H1 (cell line): Measurements from ENCODE around the gene MAP3K13.

Source experiments
- EP300 ChIP-seq, 2 experiments: IDR thresholded peaks; 1 replicate in 1 of 2; 2 replicates in 1 of 2; pipeline ENCODE4 v1.6.1; 2011 to 2012; ENCODE audit warnings: low read depth in 2 of 2, low read length in 2 of 2, mild to moderate bottlenecking in 2 of 2, borderline replicate concordance in 1 of 2, inconsistent platforms in 1 of 2, moderate library complexity in 1 of 2
- EZH2 ChIP-seq: fragments of 200-600 bp; sonication (generic); IDR thresholded peaks from 2 replicates; pipeline ENCODE4 v1.7.1; 2012; ENCODE audit warnings: low read depth, mild to moderate bottlenecking, moderate library complexity, low read length, inconsistent platforms; ENCODE audit not compliant: severe bottlenecking
- POLR2A ChIP-seq, 2 experiments: IDR thresholded peaks; 1 replicate in 1 of 2; 2 replicates in 1 of 2; pipeline ENCODE4 v1.6.1; 2011; ENCODE audit warnings: low read depth in 2 of 2, low read length in 2 of 2, mild to moderate bottlenecking in 2 of 2; ENCODE audit errors: control extremely low read depth in 1 of 2
- TAF1 ChIP-seq: IDR thresholded peaks from 2 replicates; pipeline ENCODE4 v1.6.1; 2011; ENCODE audit warnings: mild to moderate bottlenecking, low read depth, low read length
- TF ChIP-seq, protein P1 (sequence below), 3 experiments: IDR thresholded peaks; 1 replicate in 2 of 3; 2 replicates in 1 of 3; pipeline versions ENCODE4 v1.5.1 to v1.6.1; 2011; ENCODE audit warnings: low read length in 3 of 3, mild to moderate bottlenecking in 3 of 3, inconsistent platforms in 2 of 3, low read depth in 1 of 3, moderate library complexity in 1 of 3; ENCODE audit not compliant: insufficient read depth in 1 of 3; ENCODE audit errors: control extremely low read depth in 1 of 3
- TF ChIP-seq, protein P2 (sequence below): IDR thresholded peaks from 2 replicates; pipeline ENCODE4 v1.6.1; 2012; ENCODE audit warnings: inconsistent platforms
- TF ChIP-seq, protein P3 (sequence below): IDR thresholded peaks from 2 replicates; pipeline ENCODE4 v1.6.1; 2012; ENCODE audit warnings: low read length, inconsistent platforms

DNA sequence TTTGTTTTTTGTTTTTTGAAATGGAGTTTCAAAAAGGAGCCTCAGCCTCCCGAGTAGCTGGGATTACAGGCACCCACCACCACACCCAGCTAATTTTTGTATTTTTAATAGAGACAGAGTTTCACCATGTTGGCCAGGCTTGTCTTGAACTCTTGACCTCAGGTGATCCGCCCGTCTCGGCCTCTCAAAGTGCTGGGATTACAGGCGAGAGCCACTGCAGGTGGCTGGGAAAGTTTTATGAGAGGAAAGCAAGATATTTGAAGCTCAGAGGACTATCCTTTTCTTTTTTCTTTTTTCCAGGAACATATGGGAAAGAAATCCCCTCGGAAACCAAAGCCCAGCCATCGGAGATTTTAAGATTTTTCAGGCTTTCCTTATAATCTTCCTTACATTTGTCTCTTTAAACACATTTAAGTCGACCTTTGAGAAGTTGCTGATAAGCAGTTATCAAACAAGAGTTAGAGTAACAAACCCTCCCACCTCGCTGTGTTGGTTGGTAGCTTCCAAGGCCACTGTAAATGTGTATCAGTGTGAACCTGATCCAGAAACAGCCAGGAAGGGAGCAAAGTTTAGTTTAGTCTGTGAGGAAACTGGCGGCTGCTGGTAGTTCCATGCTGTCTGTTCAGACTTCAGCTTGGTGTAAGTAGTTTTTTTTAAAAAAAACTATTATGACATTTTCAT, 34.5 kb upstream of the MAP3K13 start:
- TF ChIP-seq, protein P1, sequence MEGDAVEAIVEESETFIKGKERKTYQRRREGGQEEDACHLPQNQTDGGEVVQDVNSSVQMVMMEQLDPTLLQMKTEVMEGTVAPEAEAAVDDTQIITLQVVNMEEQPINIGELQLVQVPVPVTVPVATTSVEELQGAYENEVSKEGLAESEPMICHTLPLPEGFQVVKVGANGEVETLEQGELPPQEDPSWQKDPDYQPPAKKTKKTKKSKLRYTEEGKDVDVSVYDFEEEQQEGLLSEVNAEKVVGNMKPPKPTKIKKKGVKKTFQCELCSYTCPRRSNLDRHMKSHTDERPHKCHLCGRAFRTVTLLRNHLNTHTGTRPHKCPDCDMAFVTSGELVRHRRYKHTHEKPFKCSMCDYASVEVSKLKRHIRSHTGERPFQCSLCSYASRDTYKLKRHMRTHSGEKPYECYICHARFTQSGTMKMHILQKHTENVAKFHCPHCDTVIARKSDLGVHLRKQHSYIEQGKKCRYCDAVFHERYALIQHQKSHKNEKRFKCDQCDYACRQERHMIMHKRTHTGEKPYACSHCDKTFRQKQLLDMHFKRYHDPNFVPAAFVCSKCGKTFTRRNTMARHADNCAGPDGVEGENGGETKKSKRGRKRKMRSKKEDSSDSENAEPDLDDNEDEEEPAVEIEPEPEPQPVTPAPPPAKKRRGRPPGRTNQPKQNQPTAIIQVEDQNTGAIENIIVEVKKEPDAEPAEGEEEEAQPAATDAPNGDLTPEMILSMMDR (IDR thresholded peaks at IDR 0.05; ENCODE audit: control extremely low read depth in 1 of 3, insufficient read depth in 1 of 3, low read depth in 1 of 3, low read length in 3 of 3) = no peak
- TF ChIP-seq EZH2 (no peak), EP300 (IDR thresholded peaks at IDR 0.05; ENCODE audit: borderline replicate concordance in 1 of 2, low read depth in 2 of 2, low read length in 2 of 2) (no peak), TAF1 (no peak), POLR2A (IDR thresholded peaks at IDR 0.05; ENCODE audit: control extremely low read depth in 1 of 2, low read depth in 2 of 2, low read length in 2 of 2) (no peak)
- TF ChIP-seq, protein P2, sequence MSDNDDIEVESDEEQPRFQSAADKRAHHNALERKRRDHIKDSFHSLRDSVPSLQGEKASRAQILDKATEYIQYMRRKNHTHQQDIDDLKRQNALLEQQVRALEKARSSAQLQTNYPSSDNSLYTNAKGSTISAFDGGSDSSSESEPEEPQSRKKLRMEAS = no peak
- TF ChIP-seq, protein P3, sequence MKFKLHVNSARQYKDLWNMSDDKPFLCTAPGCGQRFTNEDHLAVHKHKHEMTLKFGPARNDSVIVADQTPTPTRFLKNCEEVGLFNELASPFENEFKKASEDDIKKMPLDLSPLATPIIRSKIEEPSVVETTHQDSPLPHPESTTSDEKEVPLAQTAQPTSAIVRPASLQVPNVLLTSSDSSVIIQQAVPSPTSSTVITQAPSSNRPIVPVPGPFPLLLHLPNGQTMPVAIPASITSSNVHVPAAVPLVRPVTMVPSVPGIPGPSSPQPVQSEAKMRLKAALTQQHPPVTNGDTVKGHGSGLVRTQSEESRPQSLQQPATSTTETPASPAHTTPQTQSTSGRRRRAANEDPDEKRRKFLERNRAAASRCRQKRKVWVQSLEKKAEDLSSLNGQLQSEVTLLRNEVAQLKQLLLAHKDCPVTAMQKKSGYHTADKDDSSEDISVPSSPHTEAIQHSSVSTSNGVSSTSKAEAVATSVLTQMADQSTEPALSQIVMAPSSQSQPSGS = no peak
